HCT116 (cell line): ENCODE measurements around the gene FRMD4A. TPM values are rescaled to one million over a fixed set of nuclear protein-coding genes. Genes with fewer than 3 reads are reported as not detected.

Source experiments
- ATAC-seq: fragments of 200-7000 bp; cut with Tn5 transposase; 2 replicates; pipeline ENCODE4 v1.9.1; 2020; ENCODE audit warnings: mild to moderate bottlenecking, moderate library complexity
- BruUV-seq: library from RNA; stranded (reverse); fragments of 400-500 nt; replicated peaks from 2 replicates; lab custom pipeline; 2021; lab: Mats Ljungman, UMichigan
- CTCF ChIA-PET: fragments of 300-600 bp; sonication (Branson Sonifier 250); formaldehyde crosslinking; loops from one replicate; lab custom pipeline; 2021; ENCODE audit warnings: antibody characterized with exemption; lab: Charles Lee
- POLR2A ChIA-PET: fragments of 300-600, 350-600 bp; sonication (Branson Sonifier 250); formaldehyde crosslinking; loops from one replicate; lab custom pipeline; 2021; ENCODE audit warnings: antibody characterized with exemption; lab: Charles Lee
- RAD21 ChIA-PET, 2 experiments: fragments of 300-600 bp; sonication (Branson Sonifier 250); formaldehyde crosslinking; loops; one replicate each; lab custom pipeline; 2023; ENCODE audit warnings: low total read pairs in 2 of 2; ENCODE audit not compliant: uncharacterized antibody in 2 of 2, unreplicated experiment in 2 of 2, low non-redundant PET in 1 of 2; lab: Charles Lee
- DNase-seq: peaks from one replicate; pipeline ENCODE4 v3.0.0-alpha.2; 2010; ENCODE audit warnings: low read depth, low spot score
- H2AFZ ChIP-seq: fragments of 200-600 bp; shearing (Covaris generic), sonication (generic); 2 replicates; pipeline ENCODE4 v1.6.1; 2017; ENCODE audit warnings: low read depth, mixed run types, mixed read lengths, antibody characterized with exemption, low read length; ENCODE audit not compliant: poor library complexity, severe bottlenecking
- H3K27ac ChIP-seq: 2 replicates; pipeline ENCODE4 v1.5.1; 2012; ENCODE audit warnings: low read depth, low read length
- H3K27me3 ChIP-seq: fragments of 200-600 bp; sonication (generic); 2 replicates; pipeline ENCODE4 v1.6.1; 2016; ENCODE audit warnings: mixed run types, low read length, mixed read lengths; ENCODE audit not compliant: insufficient read depth
- H3K36me3 ChIP-seq, 2 experiments: fragments of 200-500 bp in 1 of 2; fragments of 200-600 bp in 1 of 2; sonication (Bioruptor generic) in 1 of 2; sonication (generic) in 1 of 2; 2 replicates each; pipeline versions ENCODE4 v1.5.1 to v1.6.1; 2014 to 2016; ENCODE audit warnings: low read length in 2 of 2, inconsistent platforms in 1 of 2, mixed read lengths in 1 of 2, mixed run types in 1 of 2; ENCODE audit not compliant: insufficient read depth in 2 of 2, control insufficient read depth in 1 of 2
- H3K4me1 ChIP-seq, 2 experiments: fragments of 200-600 bp in 1 of 2; sonication (generic) in 1 of 2; 2 replicates each; pipeline versions ENCODE4 v1.5.1 to v1.6.1; 2012 to 2017; ENCODE audit warnings: low read length in 2 of 2, inconsistent platforms in 1 of 2, mild to moderate bottlenecking in 1 of 2, mixed read lengths in 1 of 2, mixed run types in 1 of 2, moderate library complexity in 1 of 2; ENCODE audit not compliant: insufficient read depth in 2 of 2, control insufficient read depth in 1 of 2
- H3K4me2 ChIP-seq: fragments of 200-600 bp; sonication (generic); 2 replicates; pipeline ENCODE4 v1.6.1; 2017; ENCODE audit warnings: mixed run types, low read length, mixed read lengths
- H3K4me3 ChIP-seq, 2 experiments: fragments of 200-600 bp in 1 of 2; sonication (generic) in 1 of 2; replicated peaks in 1 of 2; 2 replicates each; pipeline ENCODE4 v1.5.1; 2011 to 2016; ENCODE audit warnings: low read length in 2 of 2, control low read depth in 1 of 2, low read depth in 1 of 2, mild to moderate bottlenecking in 1 of 2, mixed read lengths in 1 of 2, mixed run types in 1 of 2
- H3K79me2 ChIP-seq: fragments of 200-600 bp; sonication (generic); 2 replicates; pipeline ENCODE4 v1.6.1; 2017; ENCODE audit warnings: mild to moderate bottlenecking, mixed run types, low read length, moderate library complexity, mixed read lengths; ENCODE audit not compliant: insufficient read depth
- H3K9ac ChIP-seq: fragments of 200-600 bp; sonication (generic); 2 replicates; pipeline ENCODE4 v1.6.1; 2016; ENCODE audit warnings: low read length, mixed read lengths
- H3K9me2 ChIP-seq: fragments of 200-600 bp; sonication (generic), shearing (Covaris generic); 2 replicates; pipeline ENCODE4 v1.6.1; 2017; ENCODE audit warnings: mixed run types, mild to moderate bottlenecking, moderate library complexity; ENCODE audit not compliant: insufficient read depth
- H3K9me3 ChIP-seq, 2 experiments: fragments of 200-500 bp in 1 of 2; fragments of 200-600 bp in 1 of 2; sonication (Bioruptor generic) in 1 of 2; sonication (generic) in 1 of 2; 2 replicates each; pipeline ENCODE4 v1.6.1; 2014 to 2017; ENCODE audit warnings: low read length in 2 of 2, mixed read lengths in 2 of 2, inconsistent platforms in 1 of 2, low read depth in 1 of 2, mild to moderate bottlenecking in 1 of 2, mixed run types in 1 of 2, moderate library complexity in 1 of 2; ENCODE audit not compliant: control insufficient read depth in 1 of 2, insufficient read depth in 1 of 2
- H4K20me1 ChIP-seq: fragments of 200-600 bp; sonication (generic), shearing (Covaris generic); 2 replicates; pipeline ENCODE4 v1.6.1; 2017; ENCODE audit warnings: mixed run types, mild to moderate bottlenecking, moderate library complexity; ENCODE audit not compliant: insufficient read depth
- ATF3 ChIP-seq: IDR thresholded peaks from 2 replicates; pipeline ENCODE4 v1.6.1; 2012
- ELF1 ChIP-seq: IDR thresholded peaks from 2 replicates; pipeline ENCODE4 v1.6.1; 2012; ENCODE audit warnings: low read depth, borderline replicate concordance
- JUND ChIP-seq: IDR thresholded peaks from 2 replicates; pipeline ENCODE4 v1.6.1; 2012
- POLR2A ChIP-seq: IDR thresholded peaks from 2 replicates; pipeline ENCODE4 v1.7.0; 2011; ENCODE audit warnings: borderline replicate concordance; ENCODE audit not compliant: insufficient read depth, insufficient read length; ENCODE audit errors: extremely low read depth
- RAD21 ChIP-seq: IDR thresholded peaks from 2 replicates; pipeline ENCODE4 v1.6.1; 2012; ENCODE audit warnings: low read depth, mild to moderate bottlenecking
- SIN3A ChIP-seq: IDR thresholded peaks from 2 replicates; pipeline ENCODE4 v1.6.1; 2012; ENCODE audit warnings: low read depth
- SP1 ChIP-seq: IDR thresholded peaks from 2 replicates; pipeline ENCODE4 v1.6.1; 2012; ENCODE audit warnings: low read depth
- SRF ChIP-seq: IDR thresholded peaks from 2 replicates; pipeline ENCODE4 v1.6.1; 2012; ENCODE audit warnings: low read depth
- TCF7L2 ChIP-seq: IDR thresholded peaks from 2 replicates; pipeline ENCODE4 v1.7.0; 2011; ENCODE audit warnings: borderline replicate concordance, inconsistent platforms; ENCODE audit not compliant: insufficient read depth, insufficient read length; ENCODE audit errors: extremely low read depth
- ZNF274 ChIP-seq: fragments of 200-500 bp; sonication (Bioruptor generic); IDR thresholded peaks from 2 replicates; pipeline ENCODE4 v1.6.1; 2014; ENCODE audit warnings: mild to moderate bottlenecking, low read depth, low read length, inconsistent platforms
- intact Hi-C: fragments of 100-400 bp; cut with micrococcal nuclease; formaldehyde crosslinking; loops from 2 replicates; pipeline ENCODE4 v1.10.0; 2022
- total RNA-seq: library from RNA; stranded (reverse); gene quantifications from one replicate; pipeline ENCODE4 v1.2.1, GENCODE V29; 2021; ENCODE audit not compliant: unreplicated experiment
- TF ChIP-seq, protein P1 (sequence below), 3 experiments: fragments of 200-600 bp in 1 of 3; sonication (generic) in 1 of 3; IDR thresholded peaks in 2 of 3; conservative IDR thresholded peaks in 1 of 3; 2 replicates each; pipeline ENCODE4 v1.5.1; 2012 to 2017; ENCODE audit warnings: low read depth in 2 of 3, low read length in 2 of 3, antibody characterized with exemption in 1 of 3, borderline replicate concordance in 1 of 3, control low read depth in 1 of 3, mild to moderate bottlenecking in 1 of 3, mixed read lengths in 1 of 3, mixed run types in 1 of 3, moderate library complexity in 1 of 3; ENCODE audit not compliant: insufficient read depth in 1 of 3

Gene FRMD4A
- total RNA-seq, 1 experiment from 2014 or later: 0.20 TPM

DNA sequence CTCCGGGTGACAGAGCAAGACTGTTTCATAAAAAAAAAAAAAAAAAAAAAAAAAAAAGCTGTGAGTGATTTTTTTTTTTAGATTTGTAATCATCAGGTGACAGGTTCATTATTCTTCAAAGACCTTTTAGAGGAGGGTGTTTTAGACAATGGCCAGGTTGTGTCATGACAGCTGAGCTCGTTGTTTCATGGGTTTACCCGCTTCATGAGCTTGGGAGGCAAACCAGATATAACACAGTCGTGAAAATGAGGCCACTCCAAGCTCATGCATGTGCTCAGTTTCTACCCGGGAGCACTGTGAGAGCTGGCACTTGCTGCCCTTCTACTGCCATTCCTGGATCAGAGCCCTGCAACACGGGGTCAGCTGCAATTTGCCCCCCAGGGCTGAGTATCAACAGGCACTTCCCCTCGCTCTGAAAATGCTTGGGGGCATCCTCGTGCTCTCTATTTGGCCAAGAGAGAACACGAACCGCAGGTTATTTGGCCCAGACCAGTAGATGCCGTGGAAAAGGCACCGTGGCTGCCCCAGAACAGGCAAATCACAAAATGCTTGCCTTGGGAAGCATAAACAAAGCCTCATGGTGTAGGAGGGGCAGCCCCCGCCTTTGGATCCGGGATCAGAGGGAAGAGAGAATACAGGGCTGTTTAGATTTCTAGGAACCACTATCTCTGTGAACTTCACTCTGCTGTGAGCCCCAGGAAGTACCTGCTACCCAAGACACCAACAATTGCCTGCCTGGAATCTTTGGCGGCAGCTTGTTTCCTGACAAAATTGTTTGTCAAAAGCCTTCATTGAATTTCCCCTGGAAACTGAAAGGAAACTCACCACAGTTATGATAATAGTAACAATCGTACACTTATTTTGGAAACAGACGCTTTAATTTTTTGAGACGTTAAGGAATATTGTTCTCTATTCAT lies 371.0 kb downstream of the FRMD4A start:
- Histone ChIP-seq H3K9ac (no peak overlapping the region), H3K9me2 (no peaks in the 10 kb centered on the region), H3K79me2 (no peaks in the 10 kb centered on the region), H3K9me3 (no peaks in the 10 kb centered on the region), H3K27ac (no peak overlapping the region), H3K36me3 (no peaks in the 10 kb centered on the region), H3K4me1 (no peaks in the 10 kb centered on the region), H4K20me1 (no peaks in the 10 kb centered on the region), H3K4me3 (no peak overlapping the region), H3K27me3 (peaks cover 21% of the 10 kb centered on the region), H3K4me2 (no peak overlapping the region), H2AFZ (no peak overlapping the region)
- TF ChIP-seq SP1 (no peak), ELF1 (no peak), ZNF274 (no peak), POLR2A (no peak), SRF (no peak), RAD21 (no peak), JUND (no peak), SIN3A (no peak), TCF7L2 (no peak), ATF3 (no peak)
- intact Hi-C loops: no loop called here
- DNase-seq (no peak), ATAC-seq (no peak)
- CTCF ChIA-PET: no interaction called here
- RAD21 ChIA-PET: no interaction called here
- POLR2A ChIA-PET: no interaction called here
- BruUV-seq: no TSS peak

GRCh38 chr10:13957856-13958255 lies 372.9 kb downstream of the FRMD4A start:
- ChIA-PET CTCF (no interaction called here), RAD21 (no interaction called here), POLR2A (interaction anchor here (0.7 kb wide), 1 partner anchor 188 kb away, joined by 3 read pairs; no protein-coding TSS in a partner anchor)
- Histone ChIP-seq H3K9me3 (no peaks in the 10 kb centered on the region), H3K9ac (no peak overlapping the region), H3K4me1 (no peaks in the 10 kb centered on the region), H3K36me3 (no peaks in the 10 kb centered on the region), H3K9me2 (no peaks in the 10 kb centered on the region), H3K79me2 (no peaks in the 10 kb centered on the region)
- BruUV-seq: no TSS peak
- ATAC-seq (no peak), DNase-seq (no peak)
- TF ChIP-seq, protein P1, sequence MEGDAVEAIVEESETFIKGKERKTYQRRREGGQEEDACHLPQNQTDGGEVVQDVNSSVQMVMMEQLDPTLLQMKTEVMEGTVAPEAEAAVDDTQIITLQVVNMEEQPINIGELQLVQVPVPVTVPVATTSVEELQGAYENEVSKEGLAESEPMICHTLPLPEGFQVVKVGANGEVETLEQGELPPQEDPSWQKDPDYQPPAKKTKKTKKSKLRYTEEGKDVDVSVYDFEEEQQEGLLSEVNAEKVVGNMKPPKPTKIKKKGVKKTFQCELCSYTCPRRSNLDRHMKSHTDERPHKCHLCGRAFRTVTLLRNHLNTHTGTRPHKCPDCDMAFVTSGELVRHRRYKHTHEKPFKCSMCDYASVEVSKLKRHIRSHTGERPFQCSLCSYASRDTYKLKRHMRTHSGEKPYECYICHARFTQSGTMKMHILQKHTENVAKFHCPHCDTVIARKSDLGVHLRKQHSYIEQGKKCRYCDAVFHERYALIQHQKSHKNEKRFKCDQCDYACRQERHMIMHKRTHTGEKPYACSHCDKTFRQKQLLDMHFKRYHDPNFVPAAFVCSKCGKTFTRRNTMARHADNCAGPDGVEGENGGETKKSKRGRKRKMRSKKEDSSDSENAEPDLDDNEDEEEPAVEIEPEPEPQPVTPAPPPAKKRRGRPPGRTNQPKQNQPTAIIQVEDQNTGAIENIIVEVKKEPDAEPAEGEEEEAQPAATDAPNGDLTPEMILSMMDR (IDR thresholded peaks at IDR 0.05 in 2 of 3, conservative IDR thresholded peaks at IDR 0.05 in 1 of 3; ENCODE audit: borderline replicate concordance in 1 of 3, insufficient read depth in 1 of 3, low read depth in 2 of 3, low read length in 2 of 3): no peak
- TF ChIP-seq SP1 (no peak), SIN3A (no peak)
- TF ChIP-seq, all 23 proteins: peak for 0
- H4K20me1 ChIP-seq: no peaks in the 10 kb centered on the region
- H3K27ac ChIP-seq: no peak overlapping the region
- intact Hi-C loops: no loop called here
- H2AFZ ChIP-seq: no peak overlapping the region
- no peak overlapping the region for H3K4me3 ChIP-seq
- H3K27me3 ChIP-seq: peaks cover 13% of the 10 kb centered on the region
- no peak overlapping the region for H3K4me2 ChIP-seq
